ENCODE results near the gene CCDC144A. TPM values are rescaled to one million over a fixed set of nuclear protein-coding genes. Genes with fewer than 3 reads are reported as not detected.
"Not testable (repeated sequence)": the region's sequence is repeated elsewhere in the genome, so short reads cannot be mapped to it uniquely, and the experiment has no call there.

CCDC144A gene
- total RNA-seq, 6 donors from 2014 or later, result 1.1 to 16.9 (median 7.6) TPM

DNA sequence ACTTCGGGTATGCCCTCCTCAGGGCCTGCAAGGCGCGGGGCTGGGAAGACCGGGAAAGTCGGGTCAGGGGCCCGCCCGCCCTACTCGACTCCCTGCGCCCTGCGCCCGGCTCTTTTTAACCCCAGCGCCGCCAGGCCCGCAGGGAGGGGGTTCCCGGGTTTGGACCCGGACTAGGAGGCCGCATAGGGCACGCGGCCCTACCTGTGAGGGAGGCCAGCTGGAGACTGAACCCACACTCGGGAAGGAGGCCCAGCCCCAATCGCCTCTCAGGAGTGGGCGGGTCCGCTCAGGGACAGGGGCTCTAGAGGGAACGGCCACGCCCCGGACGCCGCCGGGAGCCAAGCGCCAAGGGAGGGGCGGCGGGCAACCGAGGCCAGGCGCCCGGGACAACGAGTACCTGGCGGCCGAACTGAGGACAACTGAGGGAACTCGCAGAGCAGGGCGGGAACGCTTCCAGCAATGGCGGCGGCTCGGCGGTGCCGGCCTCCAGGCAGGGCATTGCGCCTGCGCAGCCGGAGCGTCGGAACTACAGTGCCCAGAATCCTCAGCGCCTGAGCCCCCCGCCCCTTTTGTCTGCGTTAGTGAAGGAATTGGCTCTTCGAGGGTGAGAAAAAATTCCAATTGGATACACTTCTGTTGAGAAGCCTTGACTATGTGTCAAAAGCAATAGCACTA is 36.5 kb upstream of the CCDC144A start, which contains the start of gene ZNF624:
Gene ZNF624, minus strand, starts transcription at position 484 of the 675 bp plus-strand sequence.
- peaks cover 0 to 8% (median 0%) of the 10 kb centered on the region in 4 donors for H3K36me3 ChIP-seq
- H3K4me1 ChIP-seq, result peaks cover 10 to 12% (median 11%) of the 10 kb centered on the region in 4 donors
- peak within 1 kb of the TSS; percentile 53 to 73 (median 68) for H3K4me3 ChIP-seq
- peak in 3 of 4 donors; percentile 59 to 88 (median 61) for TF ChIP-seq POLR2A (IDR thresholded peaks at IDR 0.05)
- TF ChIP-seq EP300 (IDR thresholded peaks at IDR 0.05), result peak in 1 of 4 donors; percentile 78
- peak; percentile 73 to 86 for TF ChIP-seq POLR2AphosphoS5 (IDR thresholded peaks at IDR 0.05)
- TF ChIP-seq, protein P1, sequence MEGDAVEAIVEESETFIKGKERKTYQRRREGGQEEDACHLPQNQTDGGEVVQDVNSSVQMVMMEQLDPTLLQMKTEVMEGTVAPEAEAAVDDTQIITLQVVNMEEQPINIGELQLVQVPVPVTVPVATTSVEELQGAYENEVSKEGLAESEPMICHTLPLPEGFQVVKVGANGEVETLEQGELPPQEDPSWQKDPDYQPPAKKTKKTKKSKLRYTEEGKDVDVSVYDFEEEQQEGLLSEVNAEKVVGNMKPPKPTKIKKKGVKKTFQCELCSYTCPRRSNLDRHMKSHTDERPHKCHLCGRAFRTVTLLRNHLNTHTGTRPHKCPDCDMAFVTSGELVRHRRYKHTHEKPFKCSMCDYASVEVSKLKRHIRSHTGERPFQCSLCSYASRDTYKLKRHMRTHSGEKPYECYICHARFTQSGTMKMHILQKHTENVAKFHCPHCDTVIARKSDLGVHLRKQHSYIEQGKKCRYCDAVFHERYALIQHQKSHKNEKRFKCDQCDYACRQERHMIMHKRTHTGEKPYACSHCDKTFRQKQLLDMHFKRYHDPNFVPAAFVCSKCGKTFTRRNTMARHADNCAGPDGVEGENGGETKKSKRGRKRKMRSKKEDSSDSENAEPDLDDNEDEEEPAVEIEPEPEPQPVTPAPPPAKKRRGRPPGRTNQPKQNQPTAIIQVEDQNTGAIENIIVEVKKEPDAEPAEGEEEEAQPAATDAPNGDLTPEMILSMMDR (IDR thresholded peaks at IDR 0.05), result peak in 4 of 6 experiments; percentile 14 to 26 (median 20)
- H3K9me3 ChIP-seq, result no peaks in the 10 kb centered on the region
- no peaks in the 10 kb centered on the region for H3K27me3 ChIP-seq
- DNase-seq, result peak; percentile 96 to 97
- H3K27ac ChIP-seq, result peak within 1 kb of the TSS; percentile 87 to 95 (median 93)
- ATAC-seq (ENCODE audit: low FRiP score in 2 of 2), result peak; percentile 97 to 99
- 0% methylated on average over 4 to 39 of the region's 55 CpGs for WGBS, 2 donors

DNA sequence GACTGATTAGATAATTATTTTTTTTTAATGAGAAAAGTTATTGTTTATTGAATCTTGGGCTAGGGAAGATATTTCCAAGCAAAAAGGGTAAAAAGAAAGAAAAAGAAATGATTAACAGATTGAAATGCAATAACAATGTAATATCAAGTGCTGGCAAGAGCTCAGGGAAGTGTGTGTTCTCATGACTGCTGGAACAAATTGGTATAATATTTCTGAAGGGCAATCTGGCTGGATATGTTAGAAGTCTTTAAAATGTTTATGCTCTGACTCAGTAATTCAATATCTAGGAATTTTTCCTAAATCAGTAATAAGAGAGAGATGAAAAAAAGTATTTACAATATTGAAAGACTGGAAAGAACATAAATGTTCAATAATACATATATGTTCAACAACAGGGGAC is 28.8 kb upstream of the CCDC144A start:
- Histone ChIP-seq H3K27me3 (no peaks in the 10 kb centered on the region), H3K36me3 (no peaks in the 10 kb centered on the region), H3K4me1 (no peaks in the 10 kb centered on the region), H3K9me3 (no peaks in the 10 kb centered on the region), H3K27ac (no peak overlapping the region), H3K4me3 (no peak overlapping the region)
- DNase-seq (no peak), ATAC-seq (ENCODE audit: low FRiP score in 2 of 2) (no peak)
- TF ChIP-seq, protein P1 (IDR thresholded peaks at IDR 0.05), result no peak
- TF ChIP-seq POLR2A (IDR thresholded peaks at IDR 0.05) (no peak), EP300 (IDR thresholded peaks at IDR 0.05) (no peak), POLR2AphosphoS5 (IDR thresholded peaks at IDR 0.05) (no peak)

DNA sequence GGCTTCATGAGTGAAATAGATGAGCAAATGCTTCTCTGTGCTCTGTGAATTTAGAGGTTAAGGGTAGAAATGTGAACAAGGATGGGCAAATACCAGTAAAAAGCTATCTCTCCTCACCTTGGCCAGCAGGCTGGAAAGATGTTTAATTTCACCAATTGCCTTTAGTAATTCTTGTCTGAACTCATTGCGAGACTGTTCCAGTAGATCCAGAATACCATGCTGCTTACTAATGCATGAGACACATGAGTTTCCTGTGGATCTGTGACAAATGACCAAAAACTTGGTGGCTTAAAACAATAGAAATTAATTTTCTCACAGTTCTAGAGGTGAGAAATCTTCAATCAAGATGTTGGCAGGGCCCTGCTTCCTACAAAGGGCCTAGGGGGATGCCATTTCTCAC is 27.1 kb upstream of the CCDC144A start:
- WGBS, 2 donors, result 83 to 100% methylated on average over 1 of the region's 1 CpG
- no peak overlapping the region for H3K4me3 ChIP-seq
- no peak for DNase-seq
- no peak for TF ChIP-seq POLR2A (IDR thresholded peaks at IDR 0.05)
- no peak for TF ChIP-seq EP300 (IDR thresholded peaks at IDR 0.05)
- TF ChIP-seq, protein P1 (IDR thresholded peaks at IDR 0.05), result no peak
- no peak for TF ChIP-seq POLR2AphosphoS5 (IDR thresholded peaks at IDR 0.05)
- ATAC-seq (ENCODE audit: low FRiP score in 2 of 2), result no peak
- no peak overlapping the region for H3K27ac ChIP-seq
- peaks cover 8 to 10% (median 9%) of the 10 kb centered on the region in 4 donors for H3K4me1 ChIP-seq
- peaks cover 0 to 10% (median 6%) of the 10 kb centered on the region in 4 donors for H3K27me3 ChIP-seq
- no peaks in the 10 kb centered on the region for H3K9me3 ChIP-seq
- H3K36me3 ChIP-seq, result no peaks in the 10 kb centered on the region

DNA sequence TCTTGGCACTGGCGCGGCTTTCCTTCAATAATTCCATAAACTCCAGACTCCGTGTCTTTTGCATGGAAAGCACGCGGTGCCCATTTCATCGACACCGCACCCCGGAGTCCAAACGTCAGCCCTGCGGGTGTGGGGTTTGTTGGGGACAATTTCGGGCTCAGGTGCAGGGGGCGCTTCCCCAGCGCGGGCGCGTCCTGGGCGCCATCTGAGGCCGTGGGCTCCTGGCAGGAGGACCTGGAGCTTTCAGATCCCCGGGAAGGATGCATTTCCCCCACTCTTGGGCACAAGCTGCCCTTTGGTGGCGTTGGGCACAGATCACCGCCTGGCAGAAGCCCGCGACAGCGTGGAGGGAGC is 23.5 kb upstream of the CCDC144A start:
- DNase-seq; H3K9me3 ChIP-seq; H3K27ac ChIP-seq; ATAC-seq (ENCODE audit: low FRiP score in 2 of 2); H3K27me3 ChIP-seq; H3K36me3 ChIP-seq: not testable (repeated sequence)
- Histone ChIP-seq H3K4me1 (peaks cover 8 to 10% (median 9%) of the 10 kb centered on the region in 4 donors), H3K4me3 (peak overlapping the region in 2 of 4 donors; percentile 16 to 40)
- WGBS, 2 donors, result 46 to 54% methylated on average over 15 to 19 of the region's 24 CpGs

DNA sequence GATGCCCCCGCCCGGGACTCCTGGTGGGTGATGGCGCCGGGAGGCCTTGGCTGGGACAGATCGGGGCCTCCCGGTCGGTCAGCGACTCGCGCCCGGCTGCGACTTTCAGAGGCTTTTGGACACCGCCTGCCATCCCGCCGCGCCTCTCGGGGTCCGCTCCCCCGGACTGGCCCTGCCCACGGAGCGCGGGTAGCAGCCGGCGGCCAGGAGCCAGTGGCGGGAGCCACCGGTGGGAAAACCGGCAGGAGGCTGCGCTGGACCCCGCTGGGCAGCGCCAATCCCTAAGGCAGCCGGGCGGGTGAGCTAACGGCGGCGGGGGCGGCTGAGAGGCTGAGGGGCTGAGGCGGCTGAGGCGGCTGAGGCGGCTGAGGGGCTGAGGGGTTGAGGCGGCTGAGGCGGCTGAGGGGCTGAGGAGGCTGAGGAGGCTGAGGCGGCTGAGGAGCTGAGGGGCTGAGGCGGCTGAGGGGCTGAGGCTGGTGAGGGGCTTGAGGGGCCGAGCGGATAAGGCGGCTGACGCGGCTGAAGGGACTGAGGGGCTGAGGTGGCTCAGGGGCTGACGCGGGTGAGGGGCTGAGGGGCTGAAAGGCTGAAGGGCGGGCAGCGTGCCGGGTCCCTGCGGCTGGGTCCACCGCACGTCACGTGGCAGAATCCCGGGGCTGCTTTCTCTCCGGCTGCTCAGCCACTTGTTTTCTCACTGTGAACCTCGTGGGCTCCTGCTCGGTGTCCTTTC is 23.0 kb upstream of the CCDC144A start:
- H3K9me3 ChIP-seq, H3K27ac ChIP-seq, H3K36me3 ChIP-seq, H3K27me3 ChIP-seq: not testable (repeated sequence)
- 4 to 5% methylated on average over 28 to 36 of the region's 61 CpGs for WGBS, 2 donors
- peak in 1 of 2 donors; percentile 67 for ATAC-seq (ENCODE audit: low FRiP score in 2 of 2)
- Histone ChIP-seq H3K4me3 (peak overlapping the region in 3 of 4 donors; percentile 16 to 40 (median 36)), H3K4me1 (peaks cover 8 to 10% (median 9%) of the 10 kb centered on the region in 4 donors)
- peak in 1 of 2 donors; percentile 83 for DNase-seq
